Measurements from ENCODE around the gene ALPP.
"Not testable (repeated sequence)": the region's sequence is repeated elsewhere in the genome, so short reads cannot be mapped to it uniquely, and the experiment has no call there.

DNA sequence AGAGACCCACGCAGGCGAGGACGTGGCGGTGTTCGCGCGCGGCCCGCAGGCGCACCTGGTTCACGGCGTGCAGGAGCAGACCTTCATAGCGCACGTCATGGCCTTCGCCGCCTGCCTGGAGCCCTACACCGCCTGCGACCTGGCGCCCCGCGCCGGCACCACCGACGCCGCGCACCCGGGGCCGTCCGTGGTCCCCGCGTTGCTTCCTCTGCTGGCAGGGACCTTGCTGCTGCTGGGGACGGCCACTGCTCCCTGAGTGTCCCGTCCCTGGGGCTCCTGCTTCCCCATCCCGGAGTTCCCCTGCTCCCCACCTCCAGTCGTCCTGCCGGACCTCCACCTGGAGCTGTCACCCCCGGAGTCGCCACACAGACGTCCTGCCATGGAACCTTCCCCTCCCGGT, 31.1 kb downstream of the ALPP start:
- TF ChIP-seq, protein P1, sequence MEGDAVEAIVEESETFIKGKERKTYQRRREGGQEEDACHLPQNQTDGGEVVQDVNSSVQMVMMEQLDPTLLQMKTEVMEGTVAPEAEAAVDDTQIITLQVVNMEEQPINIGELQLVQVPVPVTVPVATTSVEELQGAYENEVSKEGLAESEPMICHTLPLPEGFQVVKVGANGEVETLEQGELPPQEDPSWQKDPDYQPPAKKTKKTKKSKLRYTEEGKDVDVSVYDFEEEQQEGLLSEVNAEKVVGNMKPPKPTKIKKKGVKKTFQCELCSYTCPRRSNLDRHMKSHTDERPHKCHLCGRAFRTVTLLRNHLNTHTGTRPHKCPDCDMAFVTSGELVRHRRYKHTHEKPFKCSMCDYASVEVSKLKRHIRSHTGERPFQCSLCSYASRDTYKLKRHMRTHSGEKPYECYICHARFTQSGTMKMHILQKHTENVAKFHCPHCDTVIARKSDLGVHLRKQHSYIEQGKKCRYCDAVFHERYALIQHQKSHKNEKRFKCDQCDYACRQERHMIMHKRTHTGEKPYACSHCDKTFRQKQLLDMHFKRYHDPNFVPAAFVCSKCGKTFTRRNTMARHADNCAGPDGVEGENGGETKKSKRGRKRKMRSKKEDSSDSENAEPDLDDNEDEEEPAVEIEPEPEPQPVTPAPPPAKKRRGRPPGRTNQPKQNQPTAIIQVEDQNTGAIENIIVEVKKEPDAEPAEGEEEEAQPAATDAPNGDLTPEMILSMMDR (IDR thresholded peaks at IDR 0.05): not testable (repeated sequence)
- TF ChIP-seq POLR2A, EP300 (IDR thresholded peaks at IDR 0.05): not testable (repeated sequence)
